ENCODE measurements around the gene NEURL1B.
"Not testable (repeated sequence)": the region's sequence is repeated elsewhere in the genome, so short reads cannot be mapped to it uniquely, and the experiment has no call there.

Gene NEURL1B

GRCh38 chr5:172644266-172644665 is 3.2 kb downstream of the NEURL1B start:
- no peak for FAIRE-seq
- no peak for TF ChIP-seq CTCF (IDR thresholded peaks at IDR 0.05; ENCODE audit: insufficient read depth, missing control alignments)
- DNase-seq (ENCODE audit: insufficient read length, low spot score): no peak

GRCh38 chr5:172644711-172645110 is 3.6 kb downstream of the NEURL1B start:
- TF ChIP-seq CTCF (IDR thresholded peaks at IDR 0.05; ENCODE audit: insufficient read depth, missing control alignments): no peak
- DNase-seq (ENCODE audit: insufficient read length, low spot score) (no peak), FAIRE-seq (no peak)

GRCh38 chr5:172645271-172646055 is 4.4 kb downstream of the NEURL1B start:
- FAIRE-seq (no peak), DNase-seq (ENCODE audit: insufficient read length, low spot score) (no peak)
- TF ChIP-seq CTCF (IDR thresholded peaks at IDR 0.05; ENCODE audit: insufficient read depth, missing control alignments): no peak

GRCh38 chr5:172646716-172647285 is 5.7 kb downstream of the NEURL1B start:
- FAIRE-seq (no peak), DNase-seq (ENCODE audit: insufficient read length, low spot score) (no peak)
- TF ChIP-seq CTCF (IDR thresholded peaks at IDR 0.05; ENCODE audit: insufficient read depth, missing control alignments): peak; percentile 13

GRCh38 chr5:172647352-172648012 is 6.4 kb downstream of the NEURL1B start:
- no peak for TF ChIP-seq CTCF (IDR thresholded peaks at IDR 0.05; ENCODE audit: insufficient read depth, missing control alignments)
- FAIRE-seq (no peak), DNase-seq (ENCODE audit: insufficient read length, low spot score) (no peak)

- TF ChIP-seq CTCF (IDR thresholded peaks at IDR 0.05; ENCODE audit: insufficient read depth, missing control alignments): no peak
- no peak for FAIRE-seq
- DNase-seq (ENCODE audit: insufficient read length, low spot score): no peak
Observed at GRCh38 chr5:172648013-172648381, 6.9 kb downstream of the NEURL1B start.

- TF ChIP-seq CTCF (IDR thresholded peaks at IDR 0.05; ENCODE audit: insufficient read depth, missing control alignments): no peak
- FAIRE-seq (no peak), DNase-seq (ENCODE audit: insufficient read length, low spot score) (no peak)
Observed at GRCh38 chr5:172648755-172649154, 7.7 kb downstream of the NEURL1B start.

- not testable (repeated sequence) for FAIRE-seq
Observed at GRCh38 chr5:172656496-172656895, 15.4 kb downstream of the NEURL1B start.

GRCh38 chr5:172657524-172658233 is 16.6 kb downstream of the NEURL1B start:
- not testable (repeated sequence) for DNase-seq (ENCODE audit: insufficient read length, low spot score); FAIRE-seq

More at GRCh38 chr5:172656496-172656895, 15.4 kb downstream of the NEURL1B start:
- not testable (repeated sequence) for DNase-seq (ENCODE audit: insufficient read length, low spot score)

Measured in D721Med (cell line).